ENCODE data around the gene MED26.
A peak's percentile ranks its signal among the peaks of the same experiment; 100 is the strongest.

The MED26 gene

GRCh38 chr19:16611121-16611520, 16.9 kb downstream of the MED26 start:
- DNase-seq: no peak

GRCh38 chr19:16609511-16610200, 18.3 kb downstream of the MED26 start:
- no peak for DNase-seq

GRCh38 chr19:16608290-16608739, 19.7 kb downstream of the MED26 start:
- no peak for DNase-seq

- DNase-seq: no peak
Observed at GRCh38 chr19:16607819-16608218, 20.2 kb downstream of the MED26 start.

GRCh38 chr19:16605553-16605994, 22.4 kb downstream of the MED26 start:
- peak; percentile 47 for DNase-seq

- DNase-seq: no peak
Observed at GRCh38 chr19:16605115-16605514, 22.9 kb downstream of the MED26 start.

- no peak for DNase-seq
Observed at GRCh38 chr19:16604615-16605014, 23.4 kb downstream of the MED26 start.

- no peak for DNase-seq
Observed at GRCh38 chr19:16603090-16603489, 24.9 kb downstream of the MED26 start.

GRCh38 chr19:16601378-16602052, 26.5 kb downstream of the MED26 start:
- DNase-seq: no peak

- DNase-seq: no peak
Observed at GRCh38 chr19:16600824-16601223, 27.2 kb downstream of the MED26 start.

GRCh38 chr19:16599655-16600346, 28.2 kb downstream of the MED26 start:
- DNase-seq: no peak

- DNase-seq: no peak
Observed at GRCh38 chr19:16598848-16599247, 29.2 kb downstream of the MED26 start.

GRCh38 chr19:16596399-16596798, 31.6 kb downstream of the MED26 start:
- no peak for DNase-seq

GRCh38 chr19:16595097-16595496, 32.9 kb downstream of the MED26 start:
- no peak for DNase-seq

GRCh38 chr19:16594681-16595091, 33.3 kb downstream of the MED26 start:
- no peak for DNase-seq

GRCh38 chr19:16594131-16594586, 33.8 kb downstream of the MED26 start:
- no peak for DNase-seq

GRCh38 chr19:16593181-16593580, 34.8 kb downstream of the MED26 start:
- DNase-seq: no peak

GRCh38 chr19:16591803-16592556, 36.0 kb downstream of the MED26 start:
- DNase-seq: no peak

GRCh38 chr19:16590876-16591802, 36.9 kb downstream of the MED26 start:
- no peak for DNase-seq

- DNase-seq: no peak
Observed at GRCh38 chr19:16589917-16590316, 38.1 kb downstream of the MED26 start.

GRCh38 chr19:16588824-16589577, 39.0 kb downstream of the MED26 start:
- no peak for DNase-seq
